ENCODE data around the gene BHLHA9.

Gene BHLHA9

DNA sequence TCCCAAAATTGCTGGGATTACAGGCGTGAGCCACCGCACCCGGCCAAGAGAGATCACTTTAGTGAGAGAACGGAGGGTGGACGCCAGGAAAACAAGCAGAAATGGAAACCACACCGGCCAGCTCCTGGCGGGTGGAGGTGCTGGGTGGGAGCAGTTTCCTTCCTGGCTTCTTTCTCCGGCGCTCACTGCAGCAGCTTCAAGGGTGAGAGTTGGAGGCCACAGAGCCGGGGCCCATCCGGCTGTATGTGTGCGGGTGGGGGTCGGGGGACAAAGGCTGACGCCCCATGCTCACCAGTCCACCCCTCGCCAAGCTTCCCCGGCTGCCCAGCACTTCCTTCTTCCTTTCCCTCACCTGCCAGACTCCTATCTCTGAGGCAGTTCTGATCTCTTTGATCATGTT is 13.5 kb upstream of the BHLHA9 start:
- no peak for DNase-seq

DNA sequence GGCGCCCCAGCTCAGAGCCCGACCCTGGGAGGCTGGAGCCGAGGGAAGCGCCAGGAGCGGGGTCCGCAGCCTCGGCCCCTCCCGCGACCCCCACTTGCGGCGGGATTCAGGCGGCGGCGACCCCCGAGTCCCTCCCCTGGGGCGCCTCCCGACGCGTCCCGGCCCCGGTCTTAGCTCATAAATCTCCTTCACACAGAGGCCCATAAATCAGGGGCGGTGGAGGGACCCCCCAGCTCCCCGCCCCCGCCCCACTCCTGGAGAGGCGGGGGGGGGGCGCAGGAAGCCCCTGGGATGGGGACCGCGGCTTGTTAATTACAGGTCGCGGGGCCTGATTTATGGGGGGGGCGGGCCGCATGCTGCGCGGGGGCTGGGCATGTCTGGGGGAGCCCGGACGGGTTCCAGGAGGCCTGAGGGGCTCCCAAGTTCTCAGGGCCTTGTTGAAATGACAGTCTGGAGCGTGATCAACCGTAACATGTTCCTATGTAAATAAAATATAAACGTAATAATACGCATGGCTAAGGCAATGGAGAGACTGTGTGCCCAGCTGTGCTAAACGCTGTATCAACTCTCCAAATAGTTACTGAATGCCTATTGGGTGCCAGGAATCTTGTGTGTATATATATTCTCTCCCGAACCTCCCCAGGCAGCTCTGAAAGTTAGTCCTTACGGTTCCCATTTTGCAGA is 10.0 kb upstream of the BHLHA9 start:
- DNase-seq: no peak

DNA sequence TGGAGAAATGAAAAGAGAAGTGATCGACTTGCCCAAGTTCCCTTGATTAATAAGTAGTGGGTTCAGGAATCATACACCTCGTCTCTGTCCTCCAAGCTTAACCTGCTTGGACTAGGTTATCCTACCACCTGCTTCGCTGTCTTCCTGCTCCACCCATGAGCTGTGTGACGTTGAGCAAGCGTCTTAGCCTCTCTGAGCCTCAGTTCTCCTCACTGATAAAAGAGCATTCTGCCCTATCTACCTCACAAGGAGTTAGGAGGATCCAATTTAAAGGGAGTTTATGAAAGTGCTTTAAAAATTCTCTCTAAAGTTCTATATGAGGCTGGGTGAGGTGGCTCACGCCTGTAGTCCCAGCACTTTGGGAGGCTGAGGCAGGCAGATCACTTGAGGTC is 9.5 kb upstream of the BHLHA9 start:
- DNase-seq: no peak

DNA sequence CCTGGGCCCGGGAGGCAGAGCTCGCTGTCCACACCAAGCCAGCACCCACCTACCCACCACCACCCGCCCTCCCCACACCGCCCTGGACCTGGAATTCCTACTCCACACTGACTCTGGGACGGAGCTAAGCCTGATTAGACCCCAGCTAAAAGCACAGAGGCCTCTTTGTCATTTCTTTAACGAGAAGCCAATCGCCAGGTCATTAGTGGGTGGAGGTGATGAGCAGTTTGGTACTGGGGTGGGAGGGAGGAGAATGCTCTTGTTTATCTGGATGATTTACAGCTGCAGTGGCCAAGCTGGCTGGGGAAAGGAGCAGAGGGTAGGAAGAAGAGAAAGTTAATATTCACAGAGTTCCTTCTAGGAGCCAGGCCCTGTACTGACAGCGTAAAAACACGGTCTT is 6.0 kb upstream of the BHLHA9 start:
- no peak for DNase-seq

DNA sequence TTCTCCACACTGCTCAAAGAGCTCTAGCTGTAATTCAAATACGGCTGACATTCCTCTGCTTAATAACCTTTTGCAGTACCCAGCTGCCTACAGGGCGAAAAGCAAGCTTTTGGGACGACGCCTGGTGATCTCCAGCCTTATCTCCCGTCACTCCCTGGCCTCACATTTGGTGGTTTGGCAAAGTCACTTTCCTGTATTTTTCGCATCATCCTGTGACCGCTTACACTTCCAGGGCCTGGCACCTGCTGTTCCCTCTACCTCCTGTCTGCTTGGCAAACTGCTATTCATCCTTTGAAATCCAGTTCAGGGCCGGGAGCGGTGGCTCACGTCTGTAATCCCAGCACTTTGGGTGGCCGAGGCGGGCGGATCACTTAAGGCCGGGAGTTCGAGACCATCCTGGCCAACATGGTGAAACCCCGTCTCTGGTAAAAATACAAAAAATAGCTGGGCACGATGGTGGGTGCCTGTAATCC is 2.7 kb upstream of the BHLHA9 start:
- no peak for DNase-seq

DNA sequence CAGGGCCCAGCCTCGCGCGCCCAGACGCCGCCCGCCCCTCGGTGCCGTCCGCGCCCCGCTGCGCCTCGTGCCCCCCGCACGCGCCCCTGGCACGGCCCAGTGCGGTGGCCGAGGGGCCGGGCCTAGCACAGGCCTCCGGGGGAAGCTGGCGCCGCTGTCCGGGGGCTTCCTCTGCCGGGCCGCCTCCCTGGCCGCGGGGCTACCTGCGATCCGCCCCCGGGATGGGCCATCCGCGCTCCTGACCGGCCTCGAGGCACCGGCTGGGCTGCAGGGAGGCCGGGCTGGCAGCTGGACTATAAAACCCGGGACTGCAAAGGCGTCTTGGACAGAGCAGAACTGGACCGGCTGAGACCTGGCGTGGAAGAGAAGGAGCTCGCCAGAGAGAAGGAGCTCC is 783 bp downstream of the BHLHA9 start:
- DNase-seq: no peak

DNA sequence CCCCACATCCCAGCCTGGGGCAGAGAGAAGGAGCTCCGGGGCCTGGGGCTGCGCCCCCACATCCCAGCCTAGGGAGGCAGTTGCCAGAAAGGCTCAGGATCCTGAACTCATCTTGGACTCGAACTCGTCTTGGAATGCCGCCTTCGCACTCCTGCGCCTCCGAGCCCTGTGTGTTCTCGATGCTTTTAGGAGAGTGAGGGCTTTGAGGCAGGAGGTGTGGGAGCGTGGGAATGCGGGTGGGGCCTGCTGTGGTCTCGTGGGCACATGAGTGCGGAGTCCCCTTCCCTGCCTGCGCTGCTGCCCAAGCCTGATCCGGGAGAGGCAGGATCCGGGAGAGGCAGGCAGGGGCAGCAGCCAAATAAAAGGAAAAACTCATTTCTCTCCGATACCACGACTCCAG is 1.2 kb downstream of the BHLHA9 start:
- DNase-seq: no peak

DNA sequence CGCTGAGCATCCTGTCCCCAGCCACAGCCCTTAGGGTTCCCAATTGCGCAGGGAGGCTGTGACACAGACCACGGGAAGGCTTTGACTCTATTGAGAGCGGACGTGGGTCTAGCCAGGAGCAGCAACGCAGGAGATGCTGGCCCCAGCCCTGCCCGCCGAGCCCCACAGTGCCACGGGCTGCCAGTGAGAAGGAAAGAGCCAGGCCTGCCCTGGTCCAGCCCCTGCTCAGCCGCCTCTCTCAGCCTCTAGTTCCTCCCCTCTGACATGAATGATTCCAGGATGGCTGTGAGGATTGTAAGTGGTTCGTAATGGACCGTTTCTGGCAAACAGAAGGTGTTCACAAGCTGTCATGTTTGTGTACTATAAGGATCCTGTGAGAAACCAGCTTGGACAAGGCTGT is 2.5 kb downstream of the BHLHA9 start:
- DNase-seq: no peak

DNA sequence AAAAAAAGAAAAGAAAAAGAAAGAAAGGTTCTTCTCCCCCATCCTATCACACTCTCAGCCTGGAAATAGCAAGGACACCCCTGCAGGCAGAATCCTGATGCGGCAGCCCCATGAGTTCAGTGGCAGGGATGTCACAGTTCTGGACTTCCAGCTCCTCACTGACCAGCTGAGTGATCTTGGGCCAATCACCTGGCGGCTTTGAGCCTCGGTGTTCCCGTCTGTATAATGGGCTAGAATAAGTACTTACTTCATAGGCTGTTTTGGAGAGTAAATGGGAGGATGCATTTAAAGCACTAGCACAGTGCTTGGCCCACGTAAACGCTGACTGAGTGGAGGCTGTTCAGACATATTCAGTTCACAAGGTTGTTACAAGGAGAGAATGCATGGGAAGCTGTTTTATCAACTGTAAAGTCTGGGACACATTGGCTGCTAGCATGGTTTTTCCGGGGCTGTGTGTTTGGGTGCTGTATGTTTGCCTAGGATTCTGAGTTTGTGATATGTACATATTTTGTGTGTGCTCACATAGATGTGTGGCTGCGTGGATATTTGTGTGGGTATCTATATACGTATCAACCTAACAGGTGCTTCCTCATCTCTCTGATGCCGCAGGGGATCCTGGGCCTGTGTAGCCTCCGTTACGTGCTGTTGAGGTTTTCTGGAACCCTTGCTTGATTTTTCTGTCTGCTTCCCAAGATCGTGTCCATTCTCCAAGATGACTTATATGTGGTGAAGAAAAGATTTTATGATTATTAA is 3.4 kb downstream of the BHLHA9 start:
- no peak for DNase-seq

DNA sequence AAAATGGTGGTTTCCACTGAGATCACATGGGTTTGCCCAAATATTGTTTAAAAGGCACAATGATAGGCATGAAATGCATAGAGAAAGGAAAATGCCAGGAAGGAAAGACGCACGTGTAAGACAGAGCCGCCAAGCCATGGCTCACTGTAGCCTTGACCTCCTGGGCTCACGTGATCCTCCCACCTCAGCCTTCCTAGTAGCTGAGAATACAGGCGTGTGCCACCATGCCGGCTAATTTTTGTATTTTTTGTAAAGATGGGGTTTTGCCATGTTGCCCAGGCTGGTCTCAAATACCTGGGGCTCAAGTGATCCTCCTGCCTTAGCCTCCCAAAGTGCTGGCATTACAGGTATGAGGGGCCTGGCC is 4.0 kb downstream of the BHLHA9 start:
- no peak for DNase-seq

DNA sequence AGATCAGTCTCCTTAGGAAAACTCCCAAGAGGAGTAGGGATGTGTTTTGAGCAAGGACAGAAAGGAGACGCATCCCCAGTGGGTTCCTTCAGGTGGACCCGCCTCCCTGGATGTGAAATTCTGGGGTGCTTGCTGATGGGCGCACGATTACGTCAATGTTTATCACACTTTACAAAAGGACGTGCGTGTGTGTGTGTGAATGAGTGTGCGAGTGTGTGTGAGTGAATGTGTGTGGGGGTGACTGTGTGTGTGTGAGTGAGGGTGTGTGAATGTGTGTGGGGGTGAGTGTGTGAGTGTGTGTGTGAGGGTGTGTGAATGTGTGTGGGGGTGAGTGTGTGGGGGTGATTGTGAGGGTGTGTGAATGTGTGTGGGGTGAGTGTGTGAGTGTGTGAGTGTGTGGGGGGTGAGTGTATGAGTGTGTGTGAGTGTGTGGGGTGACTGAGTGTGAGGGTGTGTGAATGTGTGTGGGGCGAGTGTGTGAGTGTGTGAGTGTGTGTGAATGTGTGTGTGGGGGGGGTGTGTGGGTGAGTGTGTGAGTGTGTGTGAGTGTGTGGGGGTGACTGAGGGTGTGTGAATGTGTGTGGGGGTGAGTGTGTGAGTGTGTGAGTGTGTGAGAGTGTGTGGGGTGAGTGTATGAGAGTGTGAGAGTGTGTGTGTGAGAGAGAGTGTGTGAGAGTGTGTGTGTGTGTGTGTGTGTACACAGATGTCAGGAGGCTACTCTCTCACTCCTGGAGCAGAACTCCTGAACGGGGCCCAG is 5.1 kb downstream of the BHLHA9 start:
- DNase-seq: no peak

DNA sequence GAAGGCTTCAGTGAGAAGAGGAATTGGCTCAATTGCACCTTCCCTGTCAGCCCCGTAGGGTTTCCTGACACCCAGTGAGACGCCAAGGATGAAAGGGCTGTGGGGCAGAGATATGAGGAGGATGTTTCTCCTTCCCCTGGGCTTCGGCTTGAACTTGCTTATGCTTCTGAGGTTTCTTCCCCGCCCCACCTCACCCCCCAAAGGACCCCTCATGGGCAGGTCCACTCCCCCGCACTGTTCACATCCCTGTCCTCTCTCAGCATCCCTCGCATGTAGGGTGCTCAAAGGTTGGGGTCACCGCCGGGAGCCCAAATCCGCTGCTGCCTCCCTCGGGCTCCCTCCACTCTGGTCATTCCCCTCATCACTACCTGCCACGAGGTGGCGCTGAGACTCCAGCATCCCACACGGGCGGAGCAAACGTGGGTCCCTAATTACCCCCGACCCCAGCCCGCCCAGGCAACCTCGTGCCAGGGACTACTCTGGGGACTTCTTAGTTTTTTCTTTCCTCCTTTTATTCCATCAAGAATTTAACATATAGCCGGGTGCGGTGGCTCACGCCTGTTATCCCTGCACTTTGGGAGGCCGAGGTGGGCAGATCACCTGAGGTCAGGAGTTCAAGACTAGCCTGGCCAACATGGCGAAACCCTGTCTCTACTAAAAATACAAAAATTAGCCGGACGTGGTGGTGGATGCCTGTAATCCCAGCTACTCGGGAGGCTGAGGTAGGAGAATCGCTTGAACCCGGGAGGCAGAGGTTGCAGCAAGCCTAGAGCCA is 5.9 kb downstream of the BHLHA9 start:
- DNase-seq: no peak

DNA sequence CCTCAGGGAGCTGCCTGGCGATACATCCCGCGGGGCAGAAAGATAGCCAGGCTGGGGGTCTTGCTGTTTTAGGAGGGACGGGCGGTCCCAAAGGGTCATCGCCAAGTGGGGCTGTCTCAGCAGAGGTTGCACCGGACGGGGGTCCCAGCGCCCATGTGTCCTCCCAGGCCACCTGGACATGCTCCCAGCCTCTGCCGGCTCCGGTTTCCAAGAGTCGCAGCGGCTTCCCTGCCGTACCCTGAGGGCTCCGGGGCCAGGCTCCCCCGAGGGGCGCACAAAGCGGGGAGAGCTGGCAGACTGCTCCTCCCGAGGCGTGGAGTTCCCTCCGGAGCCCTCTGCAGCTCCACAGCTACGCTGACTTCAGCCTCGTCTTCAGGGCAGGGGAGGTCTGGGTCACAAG is 10.4 kb downstream of the BHLHA9 start:
- DNase-seq: no peak

DNA sequence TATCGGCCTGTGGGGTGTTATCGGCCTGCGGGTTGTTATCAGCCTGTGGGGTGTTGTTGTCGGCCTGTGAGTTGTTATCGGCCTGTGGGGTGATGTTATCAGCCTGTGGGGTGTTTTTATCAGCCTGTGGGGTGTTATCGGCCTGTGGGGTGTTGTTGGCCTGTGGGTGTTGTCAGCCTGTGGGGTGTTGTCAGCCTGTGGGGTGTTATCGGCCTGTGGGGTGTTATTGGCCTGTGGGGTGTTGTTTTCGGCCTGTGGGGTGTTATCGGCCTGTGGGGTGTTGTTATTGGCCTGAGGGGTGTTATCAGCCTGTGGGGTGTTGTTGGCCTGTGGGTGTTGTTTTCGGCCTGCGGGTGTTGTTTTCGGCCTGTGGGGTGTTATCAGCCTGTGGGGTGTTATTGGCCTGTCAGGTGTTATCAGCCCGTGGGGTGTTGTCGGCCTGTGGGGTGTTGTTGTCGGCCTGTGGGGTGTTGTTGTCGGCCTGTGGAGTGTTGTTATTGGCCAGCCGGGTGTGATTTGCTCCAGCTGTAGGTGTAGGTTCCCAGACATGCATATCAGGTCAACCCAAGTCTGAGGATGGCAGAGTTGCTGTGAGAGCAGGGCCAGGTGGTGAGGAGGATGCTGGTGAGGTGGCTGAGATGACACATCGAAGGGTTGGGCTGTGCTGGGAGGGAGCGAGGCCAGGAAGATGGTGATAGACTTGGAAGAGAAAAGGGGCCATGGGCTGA is 16.3 kb downstream of the BHLHA9 start:
- DNase-seq: no peak

DNA sequence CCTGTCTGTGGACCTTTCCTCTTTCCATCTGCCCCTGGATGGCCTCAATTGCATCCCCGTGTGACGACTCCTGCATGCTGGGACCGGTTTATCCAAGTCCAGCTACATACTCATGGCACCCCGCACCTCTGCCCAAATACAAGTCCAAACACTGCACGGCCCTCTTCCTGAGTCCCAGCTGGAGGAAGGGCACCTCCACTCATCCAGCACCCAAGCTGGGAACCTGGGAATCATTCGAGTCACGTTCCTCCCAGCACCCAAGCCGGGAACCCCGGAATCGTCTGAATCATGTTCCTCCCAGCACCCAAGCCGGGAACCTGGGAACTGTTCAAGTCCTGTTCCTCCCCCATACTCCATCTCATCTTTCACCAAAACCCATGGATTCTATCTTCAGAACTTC is 19.5 kb downstream of the BHLHA9 start:
- no peak for DNase-seq

DNA sequence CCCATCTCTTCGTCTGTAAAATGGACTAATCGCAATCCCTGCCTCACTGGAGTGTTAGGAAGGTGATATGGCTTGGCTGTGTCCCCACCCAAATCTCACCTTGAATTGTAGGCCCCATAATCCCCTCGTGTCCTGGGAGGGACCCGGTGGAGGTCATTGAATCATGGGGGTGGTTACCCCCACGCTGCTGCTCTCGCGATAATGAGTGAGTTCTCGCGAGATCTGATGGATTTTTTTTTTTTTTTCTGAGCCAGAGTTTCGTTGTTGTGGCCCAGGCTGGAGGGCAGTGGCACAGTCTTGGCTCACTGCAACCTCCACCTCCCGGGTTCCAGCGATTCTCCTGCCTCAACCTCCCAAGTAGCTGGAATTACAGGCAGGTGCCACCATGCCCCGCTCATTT is 20.4 kb downstream of the BHLHA9 start:
- DNase-seq: no peak

DNA sequence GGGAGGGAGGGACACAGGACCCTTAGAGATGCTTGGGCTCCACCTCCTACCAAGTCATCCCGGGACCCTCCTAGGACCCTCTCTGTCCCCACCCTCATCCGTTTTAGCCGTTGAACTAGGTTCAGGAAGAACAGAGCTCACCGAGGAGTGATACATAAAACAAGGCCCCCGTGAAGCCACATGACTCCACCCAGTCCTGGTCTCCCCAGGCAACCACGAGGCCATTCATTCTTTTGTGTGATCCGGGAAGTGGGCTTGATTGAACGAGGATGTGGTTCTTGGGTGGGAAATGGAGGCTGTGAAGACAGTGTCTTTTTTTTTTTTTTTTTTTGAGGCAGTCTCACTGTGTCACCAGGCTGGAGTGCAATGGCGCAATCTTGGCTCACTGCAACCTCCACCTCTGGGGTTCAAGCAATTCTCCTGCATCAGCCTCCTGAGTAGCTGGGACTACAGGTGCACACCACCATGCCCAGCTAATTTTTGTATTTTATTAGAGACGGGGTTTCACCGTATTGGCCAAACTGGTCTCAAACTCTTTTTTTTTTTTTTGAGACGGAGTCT is 24.0 kb downstream of the BHLHA9 start:
- DNase-seq: no peak

DNA sequence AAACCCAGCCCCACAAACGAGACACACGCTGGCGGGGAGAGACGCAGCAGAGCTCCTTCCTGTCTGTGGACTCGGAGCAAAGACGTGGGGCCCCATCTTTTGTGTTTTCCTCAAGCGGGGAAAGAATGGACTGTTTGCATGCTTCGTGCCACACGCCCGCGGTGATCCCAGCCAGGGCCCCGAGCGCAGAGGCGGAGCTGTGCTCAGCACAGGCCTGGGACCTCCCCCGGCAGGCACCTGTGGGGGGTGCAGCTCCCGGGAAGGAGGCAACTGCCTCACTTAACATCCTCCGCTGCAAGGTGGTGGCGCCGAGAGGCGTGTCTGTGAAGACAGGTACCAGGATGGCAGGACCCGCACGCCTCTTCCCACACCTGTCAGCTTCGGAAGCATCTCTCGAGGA is 28.4 kb downstream of the BHLHA9 start:
- no peak for DNase-seq

DNA sequence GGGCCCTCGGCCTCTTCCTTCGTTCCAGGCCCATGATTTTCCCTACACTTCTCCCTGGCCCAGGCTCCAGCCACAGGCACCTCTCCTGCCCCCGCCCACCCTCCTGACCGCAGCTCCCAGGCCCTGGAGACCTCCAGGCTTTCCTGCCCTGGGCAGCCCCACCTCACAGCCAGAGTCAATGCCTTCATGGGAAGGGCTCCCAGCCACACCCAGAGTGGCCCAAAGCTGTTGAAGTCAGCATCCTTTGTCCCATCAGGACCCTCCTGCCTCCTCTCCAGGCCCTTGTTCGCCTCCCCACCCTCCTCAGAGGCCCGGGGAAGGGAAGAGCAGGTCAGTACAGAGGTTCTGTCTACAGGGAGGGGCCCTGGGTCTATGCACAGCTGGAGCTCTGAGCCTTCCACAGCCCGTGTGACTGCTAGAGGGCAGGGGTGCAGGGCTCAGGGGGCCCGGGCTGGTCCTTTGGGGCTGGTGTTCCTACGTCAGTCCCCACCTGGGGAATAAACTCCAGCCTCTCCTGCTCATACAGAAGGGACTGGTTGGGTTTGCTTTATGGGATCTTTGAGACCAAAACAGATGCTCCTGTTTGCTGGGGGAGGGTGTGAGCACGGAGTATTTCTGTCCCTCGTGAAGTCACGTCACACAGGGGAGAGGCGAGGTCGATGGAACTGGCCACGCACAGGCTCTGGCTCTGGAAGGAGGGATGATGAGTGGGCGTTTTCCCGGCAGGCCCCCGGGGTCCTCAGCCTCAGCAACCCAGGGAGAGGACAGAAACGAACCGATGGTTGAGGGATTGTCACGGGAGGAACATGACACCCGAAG is 29.5 kb downstream of the BHLHA9 start:
- DNase-seq: no peak

DNA sequence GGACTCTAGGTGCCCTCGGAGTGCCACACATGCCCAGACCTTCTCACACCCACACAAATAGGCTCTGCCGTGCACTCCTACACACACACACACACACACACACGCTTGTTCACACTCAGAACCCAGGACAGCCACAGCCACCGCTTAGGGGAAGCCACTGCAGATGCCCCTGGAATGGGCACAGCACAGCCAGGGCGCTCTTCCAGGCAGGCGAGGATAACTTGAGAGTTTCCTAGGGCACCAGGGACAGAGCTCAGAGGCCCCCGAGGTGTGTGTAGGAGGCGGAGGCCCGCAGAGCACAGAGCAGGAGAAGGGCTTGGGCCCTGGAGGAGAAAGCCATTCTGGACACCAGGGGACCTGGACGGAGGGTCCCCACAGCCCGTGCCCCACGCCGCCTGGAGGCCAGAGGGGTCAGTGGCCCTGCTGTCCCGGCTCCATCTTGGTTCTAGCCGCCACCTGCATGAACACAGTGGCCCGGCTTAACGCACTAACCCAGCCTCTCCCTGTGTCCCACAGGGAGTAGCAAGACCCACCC is 30.2 kb downstream of the BHLHA9 start:
- no peak for DNase-seq

DNA sequence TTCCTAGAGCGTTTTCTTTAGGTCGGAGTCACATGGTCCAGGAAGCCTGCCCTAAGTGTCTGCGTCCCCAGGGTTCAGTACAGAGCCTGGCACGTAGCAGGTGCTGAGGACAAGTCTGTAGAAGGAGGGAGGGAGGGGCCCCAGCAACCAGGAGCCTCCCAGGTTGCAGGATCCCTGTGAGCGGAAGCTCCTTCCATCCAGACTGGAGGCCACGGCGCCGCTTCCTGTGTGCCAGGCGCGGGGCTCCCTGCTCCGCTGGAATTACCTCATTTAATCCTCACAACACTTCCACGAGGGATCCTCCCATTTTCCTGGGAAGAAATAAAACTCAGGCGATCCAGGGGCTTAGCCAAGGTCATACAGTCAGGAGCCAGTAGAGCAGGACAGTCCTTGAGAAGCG is 31.3 kb downstream of the BHLHA9 start:
- DNase-seq: no peak
